Gastroesophageal sphincter (tissue), 4 donors: ENCODE results near the gene KIFC1. TPM values are rescaled to one million over a fixed set of nuclear protein-coding genes. Genes with fewer than 3 reads are reported as not detected.

Source experiments
- ATAC-seq: fragments of 150-250 bp; one replicate; pipeline ENCODE4 v1.9.1; 2016; ENCODE audit warnings: mild to moderate bottlenecking, moderate library complexity
- H3K27ac ChIP-seq, 4 donors: fragments of 200-600 bp; sonication (generic) in 3 of 4; 1 replicate in 3 of 4; 2 replicates in 1 of 4; pipeline ENCODE4 v1.5.1; 2016 to 2019
- H3K27me3 ChIP-seq: fragments of 200-600 bp; sonication (generic); one replicate; pipeline ENCODE4 v1.5.1; 2019
- H3K36me3 ChIP-seq, 2 donors: fragments of 200-600 bp; sonication (generic); one replicate each; pipeline ENCODE4 v1.5.1; 2019; ENCODE audit warnings: control low read depth in 1 of 2
- H3K4me1 ChIP-seq, 3 donors: fragments of 200-600 bp; sonication (generic); 1 replicate in 2 of 3; 2 replicates in 1 of 3; pipeline ENCODE4 v1.5.1; 2016 to 2019; ENCODE audit warnings: control low read depth in 2 of 3
- H3K4me3 ChIP-seq, 2 donors: fragments of 200-600 bp; sonication (generic); one replicate each; pipeline ENCODE4 v1.5.1; 2019; ENCODE audit warnings: mild to moderate bottlenecking in 1 of 2, moderate library complexity in 1 of 2
- H3K9me3 ChIP-seq, 3 donors: fragments of 200-600 bp; sonication (generic); one replicate each; pipeline ENCODE4 v1.5.1; 2017 to 2019; ENCODE audit warnings: control low read depth in 2 of 3
- CTCF ChIP-seq, 4 experiments: fragments of 200-600 bp in 2 of 4; fragments of 450-650 bp in 2 of 4; sonication (generic) in 1 of 4; IDR thresholded peaks; one replicate each; pipeline ENCODE4 v1.5.1; 2017 to 2019; ENCODE audit warnings: antibody characterized with exemption in 4 of 4, mild to moderate bottlenecking in 2 of 4, moderate library complexity in 2 of 4
- EP300 ChIP-seq: sonication (generic); formaldehyde crosslinking; IDR thresholded peaks from one replicate; pipeline ENCODE4 v1.6.1; 2017; ENCODE audit warnings: antibody characterized with exemption, mild to moderate bottlenecking
- POLR2A ChIP-seq, 2 donors: fragments of 450-650 bp; IDR thresholded peaks; one replicate each; pipeline ENCODE4 v1.6.1; 2017; ENCODE audit warnings: antibody characterized with exemption in 2 of 2, mild to moderate bottlenecking in 2 of 2, moderate library complexity in 1 of 2
- POLR2AphosphoS5 ChIP-seq: sonication (generic); formaldehyde crosslinking; IDR thresholded peaks from one replicate; pipeline ENCODE4 v1.6.1; 2017; ENCODE audit warnings: antibody characterized with exemption
- WGBS, 2 donors: methylation state at CpG; one replicate each; pipeline ENCODE4 v1.1.5; 2018; ENCODE audit warnings: low coverage in 1 of 2; 5-methylcytosine and 5-hydroxymethylcytosine counted together
- small RNA-seq, 4 donors: library from RNA; depleted of rRNA; stranded (forward); fragments of <200 nt; gene quantifications; one replicate each; pipeline ENCODE3, GENCODE V24; 2016
- total RNA-seq, 4 donors: library from RNA; depleted of rRNA; stranded (reverse); fragments of >200 nt; gene quantifications; one replicate each; pipeline ENCODE4 v1.1.0, GENCODE V29; 2016

Gene KIFC1
- total RNA-seq, 4 donors from 2014 or later: 0.67 to 0.79 TPM; not detected in 2

DNA sequence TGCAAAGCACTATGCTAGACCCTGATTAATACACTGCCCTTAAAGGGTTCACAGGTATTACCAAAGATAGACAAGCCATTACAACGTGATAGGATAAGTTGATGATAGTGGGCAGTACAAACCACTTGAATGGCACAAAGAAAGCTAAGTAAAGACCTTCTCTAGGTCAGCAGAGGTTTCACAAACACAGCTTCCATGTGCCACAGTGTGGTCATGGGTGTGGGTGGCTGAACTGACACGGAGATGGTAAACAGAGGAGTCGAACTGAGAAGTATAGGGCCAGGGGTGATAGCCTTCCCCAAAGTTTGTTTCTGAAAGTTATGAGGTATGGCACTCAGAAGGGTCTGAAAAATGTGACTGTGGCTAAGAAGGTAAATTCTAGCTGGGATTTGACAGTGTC, 67.1 kb downstream of the KIFC1 start:
- TF ChIP-seq EP300 (no peak), POLR2AphosphoS5 (no peak), POLR2A (IDR thresholded peaks at IDR 0.05) (no peak), CTCF (IDR thresholded peaks at IDR 0.05) (no peak)
- 53% methylated on average over 3 of the region's 3 CpGs; no CpG with 5 or more reads in 1 of the 2 donors for WGBS, 2 donors
- H3K27ac ChIP-seq: no peak overlapping the region
- no peaks in the 10 kb centered on the region for H3K9me3 ChIP-seq
- peaks cover 0 to 23% of the 10 kb centered on the region in 2 donors for H3K36me3 ChIP-seq
- no peaks in the 10 kb centered on the region for H3K27me3 ChIP-seq
- no peak overlapping the region for H3K4me3 ChIP-seq
- peaks cover 0 to 18% (median 5%) of the 10 kb centered on the region in 3 donors for H3K4me1 ChIP-seq
- ATAC-seq: no peak

GRCh38 chr6:33459226-33459625, 67.6 kb downstream of the KIFC1 start:
- no peak overlapping the region for H3K27ac ChIP-seq
- H3K27me3 ChIP-seq: no peaks in the 10 kb centered on the region
- WGBS, 2 donors: 100% methylated on average over 2 of the region's 2 CpGs; no CpG with 5 or more reads in 1 of the 2 donors
- ATAC-seq: no peak
- peaks cover 0 to 23% of the 10 kb centered on the region in 2 donors for H3K36me3 ChIP-seq
- peaks cover 0 to 15% (median 5%) of the 10 kb centered on the region in 3 donors for H3K4me1 ChIP-seq
- H3K9me3 ChIP-seq: no peaks in the 10 kb centered on the region
- H3K4me3 ChIP-seq: no peak overlapping the region
- no peak for TF ChIP-seq POLR2AphosphoS5
- TF ChIP-seq EP300: no peak
- no peak for TF ChIP-seq CTCF (IDR thresholded peaks at IDR 0.05)
- TF ChIP-seq POLR2A (IDR thresholded peaks at IDR 0.05): no peak

Small RNA genes lying within 50 kb of the gene (small RNA-seq; reads per million reads assigned to genes)
- 0 reads per million in 4 donors for gene RPL35AP4
- 0 reads per million in 4 donors for gene ZBTB9

Other genes with a start within 250 kb of the KIFC1 start
- 1 to 10 TPM in 1 of 4 donors, under 1 TPM in 3; 0.35 to 1.4 (median 0.45) TPM for gene COL11A2, start 199.4 kb upstream of the KIFC1 start, total RNA-seq
- 10 to 100 TPM; 20.0 to 38.8 (median 28.9) TPM for gene RXRB, start 191.2 kb upstream of the KIFC1 start, total RNA-seq
- 10 to 100 TPM; 54.6 to 79.9 (median 66.4) TPM for gene SLC39A7, start 191.0 kb upstream of the KIFC1 start, total RNA-seq
- 10 to 100 TPM in 3 of 4 donors, 1 to 10 TPM in 1; 2.2 to 16.1 (median 12.2) TPM for gene HSD17B8, start 187.2 kb upstream of the KIFC1 start, total RNA-seq
- gene RING1, start 183.3 kb upstream of the KIFC1 start, total RNA-seq: 10 to 100 TPM; 12.5 to 23.8 (median 17.7) TPM
- 10 to 100 TPM; 18.1 to 45.5 (median 31.5) TPM for gene VPS52, start 119.9 kb upstream of the KIFC1 start, total RNA-seq
- gene RPS18, start 119.7 kb upstream of the KIFC1 start, total RNA-seq: 1,000 to 10,000 TPM; 1,175 to 3,464 (median 2,399) TPM
- 10 to 100 TPM; 12.2 to 23.8 (median 17.3) TPM for gene B3GALT4, start 114.7 kb upstream of the KIFC1 start, total RNA-seq
- gene WDR46, start 102.6 kb upstream of the KIFC1 start, total RNA-seq: 10 to 100 TPM; 26.4 to 39.2 (median 35.6) TPM
- 10 to 100 TPM; 40.6 to 55.5 (median 50.6) TPM for gene PFDN6, start 102.2 kb upstream of the KIFC1 start, total RNA-seq
- 10 to 100 TPM; 53.7 to 83.0 (median 60.7) TPM for gene RGL2, start 92.9 kb upstream of the KIFC1 start, total RNA-seq
- gene TAPBP, start 77.7 kb upstream of the KIFC1 start, total RNA-seq: 100 to 1,000 TPM in 1 of 4 donors, 10 to 100 TPM in 3; 62.9 to 136 (median 69.2) TPM
- 10 to 100 TPM; 19.3 to 20.9 (median 20.1) TPM for gene ZBTB22, start 74.1 kb upstream of the KIFC1 start, total RNA-seq
- 10 to 100 TPM; 29.7 to 49.0 (median 48.1) TPM for gene DAXX, start 68.9 kb upstream of the KIFC1 start, total RNA-seq
- 10 to 100 TPM; 73.0 to 91.0 (median 86.1) TPM for gene PHF1, start 19.2 kb downstream of the KIFC1 start, total RNA-seq
- gene CUTA, start 26.3 kb downstream of the KIFC1 start, total RNA-seq: 100 to 1,000 TPM in 3 of 4 donors, 10 to 100 TPM in 1; 90.2 to 144 (median 124) TPM
- 10 to 100 TPM in 3 of 4 donors, 1 to 10 TPM in 1; 9.1 to 15.9 (median 12.7) TPM for gene SYNGAP1, start 28.2 kb downstream of the KIFC1 start, total RNA-seq
- gene ZBTB9, start 62.8 kb downstream of the KIFC1 start, total RNA-seq: 1 to 10 TPM; 2.2 to 4.0 (median 3.2) TPM
- 10 to 100 TPM in 2 of 4 donors, 1 to 10 TPM in 2; 7.3 to 14.3 (median 11.0) TPM for gene BAK1, start 188.5 kb downstream of the KIFC1 start, total RNA-seq
- 10 to 100 TPM; 11.8 to 25.0 (median 19.6) TPM for gene ITPR3, start 229.5 kb downstream of the KIFC1 start, total RNA-seq